Liver (tissue), 9 donors: ENCODE data around the gene PRSS38. TPM values are rescaled to one million over a fixed set of nuclear protein-coding genes. Genes with fewer than 3 reads are reported as not detected.

ENCODE experiments used
- DNase-seq: peaks from one replicate; pipeline ENCODE4 v3.0.0-alpha.2; 2017; ENCODE audit warnings: low spot score
- H3K27ac ChIP-seq, 2 donors: one replicate each; pipeline ENCODE4 v1.7.0; 2013; ENCODE audit warnings: inconsistent platforms in 2 of 2, low read length in 2 of 2, control low read depth in 1 of 2, low read depth in 1 of 2, mild to moderate bottlenecking in 1 of 2
- H3K27me3 ChIP-seq, 4 donors: one replicate each; pipeline versions ENCODE4 v1.6.1 to v1.7.0; 2013; ENCODE audit warnings: low read length in 3 of 4, inconsistent platforms in 1 of 4, mild to moderate bottlenecking in 1 of 4, moderate library complexity in 1 of 4; ENCODE audit not compliant: control insufficient read depth in 4 of 4, insufficient read depth in 4 of 4
- H3K36me3 ChIP-seq, 4 donors: one replicate each; pipeline versions ENCODE4 v1.6.1 to v1.7.0; 2013; ENCODE audit warnings: low read length in 3 of 4, mild to moderate bottlenecking in 3 of 4, low read depth in 1 of 4, moderate library complexity in 1 of 4; ENCODE audit not compliant: control insufficient read depth in 4 of 4, insufficient read depth in 3 of 4
- H3K4me1 ChIP-seq, 4 donors: one replicate each; pipeline versions ENCODE4 v1.6.1 to v1.7.0; 2013; ENCODE audit warnings: low read length in 3 of 4, mild to moderate bottlenecking in 3 of 4, moderate library complexity in 1 of 4; ENCODE audit not compliant: control insufficient read depth in 4 of 4, insufficient read depth in 4 of 4
- H3K4me3 ChIP-seq, 3 donors: one replicate each; pipeline versions ENCODE4 v1.6.1 to v1.7.0; 2013; ENCODE audit warnings: low read length in 3 of 3, control low read depth in 1 of 3, low read depth in 1 of 3, mild to moderate bottlenecking in 1 of 3
- H3K9ac ChIP-seq, 2 donors: one replicate each; pipeline ENCODE4 v1.7.0; 2013; ENCODE audit warnings: low read length in 2 of 2, mild to moderate bottlenecking in 2 of 2, moderate library complexity in 2 of 2, control low read depth in 1 of 2, low read depth in 1 of 2
- H3K9me3 ChIP-seq, 4 donors: one replicate each; pipeline versions ENCODE4 v1.6.1 to v1.7.0; 2013; ENCODE audit warnings: low read length in 3 of 4; ENCODE audit not compliant: control insufficient read depth in 4 of 4
- EGR1 ChIP-seq, 2 donors: IDR thresholded peaks; 2 replicates each; pipeline ENCODE4 v1.6.1; 2016 to 2018; ENCODE audit warnings: antibody characterized with exemption in 2 of 2, low read depth in 2 of 2
- FOXA1 ChIP-seq: IDR thresholded peaks from 2 replicates; pipeline ENCODE4 v1.6.1; 2016; ENCODE audit warnings: antibody characterized with exemption
- FOXA2 ChIP-seq: IDR thresholded peaks from 2 replicates; pipeline ENCODE4 v1.6.1; 2016; ENCODE audit warnings: antibody characterized with exemption
- GABPA ChIP-seq, 2 donors: IDR thresholded peaks in 1 of 2; conservative IDR thresholded peaks in 1 of 2; 2 replicates each; pipeline ENCODE4 v1.6.1; 2016; ENCODE audit warnings: antibody characterized with exemption in 2 of 2, mild to moderate bottlenecking in 1 of 2, moderate library complexity in 1 of 2
- HNF4A ChIP-seq, 2 donors: conservative IDR thresholded peaks; 2 replicates each; pipeline ENCODE4 v1.6.1; 2016; ENCODE audit warnings: antibody characterized with exemption in 2 of 2, mild to moderate bottlenecking in 2 of 2
- JUND ChIP-seq, 2 donors: IDR thresholded peaks; 2 replicates each; pipeline ENCODE4 v1.6.1; 2016; ENCODE audit warnings: antibody characterized with exemption in 2 of 2
- RXRA ChIP-seq, 2 donors: IDR thresholded peaks; 2 replicates each; pipeline ENCODE4 v1.6.1; 2017 to 2018; ENCODE audit warnings: antibody characterized with exemption in 2 of 2, mild to moderate bottlenecking in 1 of 2
- SP1 ChIP-seq: IDR thresholded peaks from 2 replicates; pipeline ENCODE4 v1.6.1; 2018; ENCODE audit warnings: antibody characterized with exemption, mild to moderate bottlenecking
- TAF1 ChIP-seq: conservative IDR thresholded peaks from 2 replicates; pipeline ENCODE4 v1.6.1; 2016; ENCODE audit warnings: antibody characterized with exemption, mild to moderate bottlenecking
- YY1 ChIP-seq: IDR thresholded peaks from 2 replicates; pipeline ENCODE4 v1.6.1; 2016; ENCODE audit warnings: antibody characterized with exemption, mild to moderate bottlenecking
- WGBS: extraction: QIAGEN DNeasy Blood & Tissue Kit; methylation state at CpG from one replicate; pipeline ENCODE4 v1.1.7; 2013; 5-methylcytosine and 5-hydroxymethylcytosine counted together
- polyA plus RNA-seq, 2 donors: library from polyadenylated mRNA; stranded (reverse) in 1 of 2; unstranded in 1 of 2; fragments of 200-250 nt in 1 of 2; fragments of >200 nt in 1 of 2; fragmentation: Nextera tagmentation in 1 of 2; extraction: Ambion mirVana in 1 of 2; gene quantifications; one replicate each; pipeline versions ENCODE4 v1.2.1 to v1.2.3, GENCODE V29; 2013 to 2015
- total RNA-seq, 2 donors: library from RNA; depleted of rRNA; stranded (reverse); fragments of >200 nt; gene quantifications; one replicate each; pipeline ENCODE4 v1.2.3, GENCODE V29; 2014
- TF ChIP-seq, protein P1 (sequence below): IDR thresholded peaks from 2 replicates; pipeline ENCODE4 v1.6.1; 2016; ENCODE audit warnings: antibody characterized with exemption, mild to moderate bottlenecking
- TF ChIP-seq, protein P2 (sequence below): IDR thresholded peaks from 2 replicates; pipeline ENCODE4 v1.6.1; 2016; ENCODE audit warnings: antibody characterized with exemption
- TF ChIP-seq, protein P3 (sequence below): IDR thresholded peaks from 2 replicates; pipeline ENCODE4 v1.6.1; 2016; ENCODE audit warnings: antibody characterized with exemption
- TF ChIP-seq, protein P4 (sequence below): fragments of 150-350 bp; IDR thresholded peaks from 2 replicates; pipeline ENCODE4 v1.5.1; 2017; ENCODE audit warnings: improper control_type of control experiment, low read depth, low read length; ENCODE audit not compliant: missing input control
- TF ChIP-seq, protein P5 (sequence below): IDR thresholded peaks from 2 replicates; pipeline ENCODE4 v1.6.1; 2016; ENCODE audit warnings: antibody characterized with exemption
- donor health status: healthy.
- donor health status: healthy.
- donor health status: healthy.
- donor health status: healthy.
- donor health status: healthy.

PRSS38 gene
- total and polyA plus RNA-seq, 4 donors: not detected

DNA sequence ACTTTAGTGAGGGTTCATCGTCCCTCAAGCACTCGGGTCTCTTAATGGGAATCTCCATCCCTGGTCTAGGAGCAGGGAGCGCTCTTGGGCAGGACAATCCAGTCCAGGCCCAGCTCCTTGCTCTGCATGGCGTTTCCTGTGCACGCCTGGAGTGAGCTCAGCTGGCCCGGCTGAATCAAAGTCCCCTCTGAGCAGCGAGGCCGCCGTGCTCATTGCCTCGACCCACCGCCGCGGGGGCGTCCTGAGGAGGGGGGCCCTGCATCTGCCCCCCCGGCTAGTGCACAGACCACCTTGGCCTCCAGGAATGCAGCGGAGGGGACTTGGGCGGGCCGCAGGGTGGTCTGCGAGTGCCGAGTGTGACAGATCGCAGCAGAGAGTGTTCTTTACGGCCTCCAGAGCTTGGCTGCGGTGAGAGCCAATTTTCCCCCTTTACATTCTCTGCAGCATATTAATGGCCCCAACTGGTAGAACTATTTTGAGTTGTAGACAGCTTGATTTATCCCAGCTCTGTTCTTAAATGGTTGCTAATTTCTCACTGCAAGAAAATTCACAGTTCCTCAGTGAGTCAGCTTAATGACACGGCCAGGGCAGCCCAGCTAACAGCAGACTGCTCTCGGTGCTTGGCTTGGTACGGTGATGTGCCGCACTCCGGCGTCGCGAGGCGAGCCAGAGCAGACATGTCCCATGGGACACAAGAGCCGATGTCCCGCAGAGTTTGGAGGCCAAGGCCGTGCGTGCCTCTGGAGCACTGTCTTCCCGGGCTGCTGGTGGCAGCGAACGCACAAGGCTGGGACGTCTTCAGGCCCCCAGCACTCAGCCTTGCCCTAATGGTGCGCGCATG is 40.4 kb upstream of the PRSS38 start:
- Histone ChIP-seq H3K27ac (no peak overlapping the region), H3K4me3 (no peak overlapping the region), H3K27me3 (no peaks in the 10 kb centered on the region), H3K9ac (no peak overlapping the region), H3K4me1 (no peaks in the 10 kb centered on the region), H3K9me3 (no peaks in the 10 kb centered on the region), H3K36me3 (peaks cover 2 to 21% (median 7%) of the 10 kb centered on the region in 4 donors)
- TF ChIP-seq, protein P1, sequence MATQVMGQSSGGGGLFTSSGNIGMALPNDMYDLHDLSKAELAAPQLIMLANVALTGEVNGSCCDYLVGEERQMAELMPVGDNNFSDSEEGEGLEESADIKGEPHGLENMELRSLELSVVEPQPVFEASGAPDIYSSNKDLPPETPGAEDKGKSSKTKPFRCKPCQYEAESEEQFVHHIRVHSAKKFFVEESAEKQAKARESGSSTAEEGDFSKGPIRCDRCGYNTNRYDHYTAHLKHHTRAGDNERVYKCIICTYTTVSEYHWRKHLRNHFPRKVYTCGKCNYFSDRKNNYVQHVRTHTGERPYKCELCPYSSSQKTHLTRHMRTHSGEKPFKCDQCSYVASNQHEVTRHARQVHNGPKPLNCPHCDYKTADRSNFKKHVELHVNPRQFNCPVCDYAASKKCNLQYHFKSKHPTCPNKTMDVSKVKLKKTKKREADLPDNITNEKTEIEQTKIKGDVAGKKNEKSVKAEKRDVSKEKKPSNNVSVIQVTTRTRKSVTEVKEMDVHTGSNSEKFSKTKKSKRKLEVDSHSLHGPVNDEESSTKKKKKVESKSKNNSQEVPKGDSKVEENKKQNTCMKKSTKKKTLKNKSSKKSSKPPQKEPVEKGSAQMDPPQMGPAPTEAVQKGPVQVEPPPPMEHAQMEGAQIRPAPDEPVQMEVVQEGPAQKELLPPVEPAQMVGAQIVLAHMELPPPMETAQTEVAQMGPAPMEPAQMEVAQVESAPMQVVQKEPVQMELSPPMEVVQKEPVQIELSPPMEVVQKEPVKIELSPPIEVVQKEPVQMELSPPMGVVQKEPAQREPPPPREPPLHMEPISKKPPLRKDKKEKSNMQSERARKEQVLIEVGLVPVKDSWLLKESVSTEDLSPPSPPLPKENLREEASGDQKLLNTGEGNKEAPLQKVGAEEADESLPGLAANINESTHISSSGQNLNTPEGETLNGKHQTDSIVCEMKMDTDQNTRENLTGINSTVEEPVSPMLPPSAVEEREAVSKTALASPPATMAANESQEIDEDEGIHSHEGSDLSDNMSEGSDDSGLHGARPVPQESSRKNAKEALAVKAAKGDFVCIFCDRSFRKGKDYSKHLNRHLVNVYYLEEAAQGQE: no peak
- no peak for TF ChIP-seq RXRA (IDR thresholded peaks at IDR 0.05)
- no peak for TF ChIP-seq EGR1 (IDR thresholded peaks at IDR 0.05; ENCODE audit: low read depth in 2 of 2)
- TF ChIP-seq, protein P2, sequence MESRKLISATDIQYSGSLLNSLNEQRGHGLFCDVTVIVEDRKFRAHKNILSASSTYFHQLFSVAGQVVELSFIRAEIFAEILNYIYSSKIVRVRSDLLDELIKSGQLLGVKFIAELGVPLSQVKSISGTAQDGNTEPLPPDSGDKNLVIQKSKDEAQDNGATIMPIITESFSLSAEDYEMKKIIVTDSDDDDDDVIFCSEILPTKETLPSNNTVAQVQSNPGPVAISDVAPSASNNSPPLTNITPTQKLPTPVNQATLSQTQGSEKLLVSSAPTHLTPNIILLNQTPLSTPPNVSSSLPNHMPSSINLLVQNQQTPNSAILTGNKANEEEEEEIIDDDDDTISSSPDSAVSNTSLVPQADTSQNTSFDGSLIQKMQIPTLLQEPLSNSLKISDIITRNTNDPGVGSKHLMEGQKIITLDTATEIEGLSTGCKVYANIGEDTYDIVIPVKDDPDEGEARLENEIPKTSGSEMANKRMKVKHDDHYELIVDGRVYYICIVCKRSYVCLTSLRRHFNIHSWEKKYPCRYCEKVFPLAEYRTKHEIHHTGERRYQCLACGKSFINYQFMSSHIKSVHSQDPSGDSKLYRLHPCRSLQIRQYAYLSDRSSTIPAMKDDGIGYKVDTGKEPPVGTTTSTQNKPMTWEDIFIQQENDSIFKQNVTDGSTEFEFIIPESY: no peak
- TF ChIP-seq YY1: no peak
- no peak for TF ChIP-seq FOXA1
- TF ChIP-seq FOXA2: no peak
- no peak for TF ChIP-seq JUND (IDR thresholded peaks at IDR 0.05)
- TF ChIP-seq, protein P3, sequence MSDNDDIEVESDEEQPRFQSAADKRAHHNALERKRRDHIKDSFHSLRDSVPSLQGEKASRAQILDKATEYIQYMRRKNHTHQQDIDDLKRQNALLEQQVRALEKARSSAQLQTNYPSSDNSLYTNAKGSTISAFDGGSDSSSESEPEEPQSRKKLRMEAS: no peak
- no peak for TF ChIP-seq TAF1
- no peak for TF ChIP-seq HNF4A (conservative IDR thresholded peaks at IDR 0.05)
- no peak for TF ChIP-seq GABPA (IDR thresholded peaks at IDR 0.05 in 1 of 2, conservative IDR thresholded peaks at IDR 0.05 in 1 of 2)
- TF ChIP-seq, protein P4, sequence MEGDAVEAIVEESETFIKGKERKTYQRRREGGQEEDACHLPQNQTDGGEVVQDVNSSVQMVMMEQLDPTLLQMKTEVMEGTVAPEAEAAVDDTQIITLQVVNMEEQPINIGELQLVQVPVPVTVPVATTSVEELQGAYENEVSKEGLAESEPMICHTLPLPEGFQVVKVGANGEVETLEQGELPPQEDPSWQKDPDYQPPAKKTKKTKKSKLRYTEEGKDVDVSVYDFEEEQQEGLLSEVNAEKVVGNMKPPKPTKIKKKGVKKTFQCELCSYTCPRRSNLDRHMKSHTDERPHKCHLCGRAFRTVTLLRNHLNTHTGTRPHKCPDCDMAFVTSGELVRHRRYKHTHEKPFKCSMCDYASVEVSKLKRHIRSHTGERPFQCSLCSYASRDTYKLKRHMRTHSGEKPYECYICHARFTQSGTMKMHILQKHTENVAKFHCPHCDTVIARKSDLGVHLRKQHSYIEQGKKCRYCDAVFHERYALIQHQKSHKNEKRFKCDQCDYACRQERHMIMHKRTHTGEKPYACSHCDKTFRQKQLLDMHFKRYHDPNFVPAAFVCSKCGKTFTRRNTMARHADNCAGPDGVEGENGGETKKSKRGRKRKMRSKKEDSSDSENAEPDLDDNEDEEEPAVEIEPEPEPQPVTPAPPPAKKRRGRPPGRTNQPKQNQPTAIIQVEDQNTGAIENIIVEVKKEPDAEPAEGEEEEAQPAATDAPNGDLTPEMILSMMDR: no peak
- no peak for TF ChIP-seq SP1
- TF ChIP-seq, protein P5, sequence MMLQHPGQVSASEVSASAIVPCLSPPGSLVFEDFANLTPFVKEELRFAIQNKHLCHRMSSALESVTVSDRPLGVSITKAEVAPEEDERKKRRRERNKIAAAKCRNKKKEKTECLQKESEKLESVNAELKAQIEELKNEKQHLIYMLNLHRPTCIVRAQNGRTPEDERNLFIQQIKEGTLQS: no peak
- DNase-seq: no peak
- WGBS: 95% methylated on average over 42 of the region's 42 CpGs
